ENCODE measurements around the gene POM121.

DNA sequence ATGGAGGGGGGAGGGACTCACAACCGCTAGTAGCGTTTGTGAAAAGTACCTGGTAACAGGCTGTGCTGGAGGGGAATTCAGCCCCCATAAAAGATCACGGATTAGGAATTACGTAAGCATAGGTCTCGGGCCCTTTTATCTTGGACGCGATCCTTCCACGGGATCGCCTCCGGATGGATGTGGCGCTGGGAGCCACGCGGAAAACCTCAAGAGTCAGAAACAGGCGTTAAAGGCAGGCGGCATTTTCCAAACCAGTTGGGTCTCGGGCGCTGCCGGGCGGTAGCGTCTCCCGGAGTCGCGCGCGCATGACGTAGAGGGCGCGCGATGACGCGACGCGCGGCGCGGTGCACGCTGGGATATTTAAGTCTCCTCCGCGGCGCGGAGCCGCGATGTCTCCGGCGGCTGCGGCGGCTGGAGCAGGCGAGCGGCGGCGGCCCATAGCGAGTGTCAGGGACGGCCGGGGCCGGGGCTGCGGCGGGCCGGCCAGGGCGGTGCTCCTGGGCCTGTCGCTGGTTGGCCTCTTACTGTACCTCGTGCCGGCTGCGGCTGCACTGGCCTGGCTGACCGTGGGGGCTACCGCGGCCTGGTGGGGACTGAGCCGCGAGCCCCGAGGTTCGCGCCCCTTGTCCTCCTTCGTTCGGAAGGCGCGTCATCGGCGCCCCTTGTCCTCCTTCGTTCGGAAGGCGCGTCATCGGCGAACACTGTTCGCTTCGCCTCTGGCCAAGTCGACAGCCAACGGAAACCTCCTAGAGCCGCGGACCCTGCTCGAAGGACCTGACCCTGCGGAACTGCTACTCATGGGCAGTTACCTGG is at the start of gene POM121:
- TF ChIP-seq, protein P1, sequence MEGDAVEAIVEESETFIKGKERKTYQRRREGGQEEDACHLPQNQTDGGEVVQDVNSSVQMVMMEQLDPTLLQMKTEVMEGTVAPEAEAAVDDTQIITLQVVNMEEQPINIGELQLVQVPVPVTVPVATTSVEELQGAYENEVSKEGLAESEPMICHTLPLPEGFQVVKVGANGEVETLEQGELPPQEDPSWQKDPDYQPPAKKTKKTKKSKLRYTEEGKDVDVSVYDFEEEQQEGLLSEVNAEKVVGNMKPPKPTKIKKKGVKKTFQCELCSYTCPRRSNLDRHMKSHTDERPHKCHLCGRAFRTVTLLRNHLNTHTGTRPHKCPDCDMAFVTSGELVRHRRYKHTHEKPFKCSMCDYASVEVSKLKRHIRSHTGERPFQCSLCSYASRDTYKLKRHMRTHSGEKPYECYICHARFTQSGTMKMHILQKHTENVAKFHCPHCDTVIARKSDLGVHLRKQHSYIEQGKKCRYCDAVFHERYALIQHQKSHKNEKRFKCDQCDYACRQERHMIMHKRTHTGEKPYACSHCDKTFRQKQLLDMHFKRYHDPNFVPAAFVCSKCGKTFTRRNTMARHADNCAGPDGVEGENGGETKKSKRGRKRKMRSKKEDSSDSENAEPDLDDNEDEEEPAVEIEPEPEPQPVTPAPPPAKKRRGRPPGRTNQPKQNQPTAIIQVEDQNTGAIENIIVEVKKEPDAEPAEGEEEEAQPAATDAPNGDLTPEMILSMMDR (conservative IDR thresholded peaks at IDR 0.05; ENCODE audit: low read depth, low read length), result no peak
- no peak for TF ChIP-seq EZH2 (IDR thresholded peaks at IDR 0.05; ENCODE audit: borderline replicate concordance, low read depth, low read length, poor library complexity, severe bottlenecking)

Measured in A673 (cell line).